Stimulated activated naive CD4-positive, alpha-beta T cell treated with Interleukin-2 at 50 U/mL for 16 hours (primary cell): ENCODE measurements around the gene MYH14.
A peak's percentile ranks its signal among the peaks of the same experiment; 100 is the strongest.
"Not testable (repeated sequence)": the region's sequence is repeated elsewhere in the genome, so short reads cannot be mapped to it uniquely, and the experiment has no call there.

Experiments used
- DNase-seq: peaks from one replicate; lab custom pipeline; 2025; lab: John Stamatoyannopoulos, UW

MYH14 gene

DNA sequence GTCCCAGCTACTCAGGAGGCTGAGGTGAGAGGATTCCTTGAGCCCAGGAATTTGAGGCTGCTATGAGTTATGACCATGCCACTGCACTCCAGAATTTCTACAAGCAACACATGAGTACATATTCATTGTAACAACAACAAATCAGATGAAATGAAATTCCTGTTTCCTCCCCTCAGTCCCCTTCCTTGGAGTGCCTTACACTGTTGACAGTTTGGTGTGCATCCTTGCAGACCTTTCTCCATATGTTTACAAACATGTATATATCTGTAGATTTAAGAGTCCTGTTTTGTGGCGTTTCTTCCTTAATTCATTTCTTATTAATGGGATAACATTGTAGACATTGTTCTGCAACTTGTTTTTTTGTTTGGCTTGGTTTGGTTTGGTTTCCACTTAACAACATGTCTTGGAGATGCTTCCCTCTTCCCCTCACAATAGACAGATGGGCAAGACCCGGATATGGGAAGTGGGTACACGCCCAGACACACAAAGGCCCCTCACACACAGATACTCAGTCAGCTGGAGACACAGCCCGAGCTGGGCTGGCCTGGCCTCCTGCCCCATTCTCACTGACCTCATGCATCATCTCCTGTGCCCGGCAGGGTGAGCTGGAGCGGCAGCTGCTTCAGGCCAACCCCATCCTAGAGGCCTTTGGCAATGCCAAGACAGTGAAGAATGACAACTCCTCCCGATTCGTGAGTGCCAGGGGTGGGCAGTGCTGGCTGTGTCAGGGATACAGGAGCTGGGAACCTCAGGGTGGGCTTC lies 21.7 kb downstream of the MYH14 start:
- no peak for DNase-seq

DNA sequence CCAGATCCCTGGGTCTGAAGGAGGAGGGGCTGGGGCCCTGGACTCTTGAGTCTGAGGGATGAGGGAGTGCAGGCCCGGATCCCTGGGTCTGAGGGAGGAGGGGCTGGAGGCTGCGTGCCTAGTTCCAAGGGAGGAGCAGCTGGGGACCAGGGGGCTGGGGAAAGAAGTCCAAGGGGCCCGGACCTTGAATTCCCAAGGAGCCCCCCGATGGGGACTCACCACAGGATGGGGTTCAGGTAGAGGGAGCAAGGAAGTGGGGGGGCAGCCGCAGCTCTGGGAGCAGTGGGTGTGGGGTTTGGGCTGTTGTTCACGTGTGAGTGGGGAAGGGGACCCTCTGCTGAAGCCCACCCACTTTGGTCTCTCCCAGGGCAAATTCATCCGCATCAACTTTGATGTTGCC lies 23.1 kb downstream of the MYH14 start:
- DNase-seq = no peak

DNA sequence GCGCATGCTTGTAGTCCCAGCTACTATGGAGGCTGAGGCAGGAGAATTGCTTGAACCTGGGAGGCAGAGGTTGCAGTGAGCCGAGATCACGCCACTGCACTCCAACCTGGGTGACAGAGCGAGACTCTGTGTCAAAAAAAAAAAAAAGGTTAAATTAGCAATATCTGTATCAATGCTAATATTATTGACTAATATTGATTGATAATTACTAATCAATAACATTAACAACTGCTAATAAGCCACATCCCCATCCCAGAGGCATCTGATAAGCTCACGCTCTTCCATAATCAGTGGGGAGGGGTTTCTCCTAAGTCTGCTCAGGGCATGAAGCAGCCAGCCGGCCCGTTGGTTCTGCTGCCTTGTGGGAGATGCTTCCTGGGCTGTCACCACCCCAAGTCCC lies 24.7 kb downstream of the MYH14 start:
- DNase-seq = not testable (repeated sequence)

DNA sequence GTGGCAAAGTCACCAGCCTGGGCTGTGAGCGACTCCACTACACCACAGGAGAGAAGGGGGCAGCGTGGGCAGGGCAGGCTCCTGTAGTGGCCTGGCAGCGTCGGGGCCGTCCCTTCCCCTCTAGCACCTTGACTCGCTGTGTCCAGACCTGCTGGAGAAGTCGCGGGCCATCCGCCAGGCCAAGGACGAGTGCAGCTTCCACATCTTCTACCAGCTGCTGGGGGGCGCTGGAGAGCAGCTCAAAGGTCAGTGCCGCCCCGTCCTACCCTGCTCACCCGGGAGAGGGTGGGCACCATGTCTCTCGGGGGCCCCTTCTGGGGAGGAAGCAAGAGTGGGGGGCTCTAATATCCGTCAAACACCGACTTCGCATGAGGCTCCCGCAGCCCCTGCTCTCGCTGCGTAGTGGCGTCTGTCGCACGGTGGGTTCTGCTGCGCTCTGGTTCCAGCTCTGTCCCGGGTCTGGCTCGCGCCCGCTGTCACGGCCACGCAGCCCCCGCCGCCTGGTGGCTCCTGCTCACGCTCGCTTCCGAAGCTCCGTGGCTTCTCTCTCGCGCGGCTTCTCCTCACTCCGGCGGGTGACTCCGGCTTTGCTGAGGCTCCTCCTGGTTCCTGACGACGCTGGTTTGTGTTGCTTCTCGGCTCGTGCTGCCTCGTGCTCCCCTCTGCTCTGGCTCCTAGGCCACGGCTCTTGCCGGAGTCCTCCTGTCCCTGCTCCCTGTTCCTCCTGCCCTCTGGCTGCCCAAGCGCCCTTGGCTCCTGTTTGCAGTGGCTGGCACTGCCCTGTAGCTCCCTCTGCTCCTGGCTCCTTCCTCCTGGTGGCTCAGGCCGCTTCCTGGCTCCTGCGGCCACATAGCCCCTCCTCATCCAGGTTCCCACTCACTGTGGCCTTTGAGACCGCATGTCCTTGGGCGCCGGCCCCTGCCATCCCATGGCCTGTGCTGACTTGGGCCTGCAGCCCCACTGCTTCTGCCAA lies 27.2 kb downstream of the MYH14 start:
- DNase-seq = no peak

DNA sequence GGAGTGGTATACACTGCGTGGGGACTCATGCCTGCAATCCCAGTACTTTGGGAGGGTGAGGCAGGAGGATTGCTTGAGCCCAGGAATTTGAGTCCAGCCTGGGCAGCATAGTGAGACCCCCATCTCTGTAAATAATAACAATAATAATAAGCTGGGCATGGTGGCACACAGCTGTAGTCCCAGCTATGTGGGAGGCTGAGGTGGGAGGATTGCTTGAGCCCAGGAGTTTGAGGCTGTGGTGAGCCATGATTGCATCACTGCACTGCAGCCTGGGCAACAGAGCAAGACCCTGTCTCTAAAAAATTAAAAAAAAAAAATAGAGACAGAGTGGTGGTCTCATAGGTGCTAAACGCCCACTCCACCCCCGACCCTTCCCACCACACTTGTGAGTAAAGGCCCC lies 28.0 kb downstream of the MYH14 start:
- DNase-seq = not testable (repeated sequence)

DNA sequence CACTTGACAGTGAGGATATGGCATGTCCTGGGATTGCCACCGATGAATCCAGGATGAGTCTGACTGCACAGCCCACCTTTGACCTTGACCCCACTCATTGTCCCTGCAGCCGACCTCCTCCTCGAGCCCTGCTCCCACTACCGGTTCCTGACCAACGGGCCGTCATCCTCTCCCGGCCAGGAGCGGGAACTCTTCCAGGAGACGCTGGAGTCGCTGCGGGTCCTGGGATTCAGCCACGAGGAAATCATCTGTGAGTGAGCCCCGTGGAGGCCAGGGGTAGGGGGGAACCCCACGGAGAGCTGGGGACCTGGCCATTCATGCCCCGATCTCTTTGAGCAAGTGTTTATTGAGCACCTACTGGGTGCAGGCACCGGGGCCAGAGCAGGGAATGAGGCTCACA lies 28.4 kb downstream of the MYH14 start:
- DNase-seq = no peak

DNA sequence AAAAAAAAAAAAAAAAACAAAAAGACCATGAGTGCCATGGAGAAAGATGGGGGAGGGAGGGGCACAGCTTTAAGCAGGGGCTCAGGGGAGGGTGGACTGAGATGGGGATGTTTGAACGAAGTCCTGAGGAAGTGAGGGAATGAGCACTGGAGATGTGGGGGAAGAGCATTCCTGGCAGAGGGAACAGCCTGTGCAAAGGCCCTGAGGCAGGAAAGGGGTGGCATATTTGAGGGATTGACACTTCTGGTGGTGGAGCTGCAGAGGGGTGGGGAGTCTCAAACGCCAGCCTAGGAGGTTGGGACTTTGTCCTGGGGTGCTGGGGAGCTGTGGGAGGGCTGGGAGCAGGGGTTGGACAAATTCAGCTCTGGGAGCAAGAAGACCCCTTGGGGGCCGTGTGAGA lies 29.2 kb downstream of the MYH14 start:
- DNase-seq = no peak

DNA sequence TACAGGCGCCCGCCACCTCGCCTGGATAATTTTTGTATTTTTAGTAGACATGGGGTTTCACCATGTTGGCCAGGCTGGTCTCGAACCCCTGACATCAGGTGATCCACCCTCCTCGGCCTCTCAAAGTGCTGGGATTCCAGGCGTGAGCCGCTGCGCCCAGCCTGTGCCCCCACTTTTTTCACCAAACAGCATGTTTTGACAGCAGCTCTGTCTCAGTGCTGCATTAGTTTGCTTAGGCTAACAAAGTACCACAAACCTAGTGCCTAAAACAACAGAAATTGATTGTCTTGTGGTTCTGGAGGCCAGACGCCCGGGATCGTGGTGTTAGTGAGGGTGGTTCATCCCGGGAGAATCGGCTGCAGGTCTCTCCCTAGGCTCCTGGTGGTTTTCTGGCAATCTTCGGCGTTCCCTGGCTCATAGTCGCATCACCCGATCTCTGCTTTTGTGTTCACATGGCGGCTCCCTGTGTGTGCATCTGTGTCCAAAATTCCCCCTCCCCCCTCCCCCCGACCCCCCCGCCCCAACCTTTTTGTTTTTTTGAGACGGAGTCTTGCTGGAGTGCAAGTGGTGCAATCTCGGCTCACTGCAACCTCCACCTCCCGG lies 30.0 kb downstream of the MYH14 start:
- no peak for DNase-seq

DNA sequence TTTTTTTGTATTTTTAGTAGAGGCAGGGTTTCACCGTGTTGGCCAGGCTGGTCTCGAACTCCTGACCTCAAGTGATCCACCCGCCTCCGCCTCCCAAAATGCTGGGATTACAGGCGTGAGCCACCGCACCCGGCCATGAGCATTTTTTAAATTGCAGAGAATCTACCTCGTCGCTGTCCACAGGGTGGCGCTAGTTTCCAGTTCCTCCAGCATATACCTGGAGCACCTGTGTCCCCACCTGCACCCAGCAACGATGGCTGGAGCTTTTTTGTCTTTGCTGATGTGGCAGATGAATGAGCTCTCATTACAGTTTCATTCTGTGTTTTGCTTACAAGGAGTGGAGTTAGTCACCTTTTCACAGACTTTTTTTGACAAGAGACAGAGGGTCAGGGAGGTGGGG lies 34.1 kb downstream of the MYH14 start:
- not testable (repeated sequence) for DNase-seq

DNA sequence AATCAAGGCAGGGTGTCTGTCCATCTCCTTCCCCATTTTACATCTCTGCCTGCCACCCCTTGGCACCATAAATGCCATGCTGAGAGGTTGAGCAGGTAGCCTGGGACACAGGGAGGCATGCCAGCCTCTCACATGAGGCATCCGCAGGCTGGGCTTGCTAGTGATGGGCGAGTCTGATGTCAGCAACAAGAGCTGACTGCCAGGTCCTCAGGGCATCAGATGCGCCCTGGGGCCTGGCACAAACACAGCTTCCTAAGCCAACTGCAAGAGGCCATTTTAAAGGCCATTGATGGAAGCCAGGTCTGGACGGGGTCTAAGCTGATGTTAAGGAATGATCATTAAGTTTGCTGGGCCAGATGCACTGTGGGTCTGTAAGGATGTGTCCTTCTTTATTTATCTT lies 34.6 kb downstream of the MYH14 start:
- no peak for DNase-seq

DNA sequence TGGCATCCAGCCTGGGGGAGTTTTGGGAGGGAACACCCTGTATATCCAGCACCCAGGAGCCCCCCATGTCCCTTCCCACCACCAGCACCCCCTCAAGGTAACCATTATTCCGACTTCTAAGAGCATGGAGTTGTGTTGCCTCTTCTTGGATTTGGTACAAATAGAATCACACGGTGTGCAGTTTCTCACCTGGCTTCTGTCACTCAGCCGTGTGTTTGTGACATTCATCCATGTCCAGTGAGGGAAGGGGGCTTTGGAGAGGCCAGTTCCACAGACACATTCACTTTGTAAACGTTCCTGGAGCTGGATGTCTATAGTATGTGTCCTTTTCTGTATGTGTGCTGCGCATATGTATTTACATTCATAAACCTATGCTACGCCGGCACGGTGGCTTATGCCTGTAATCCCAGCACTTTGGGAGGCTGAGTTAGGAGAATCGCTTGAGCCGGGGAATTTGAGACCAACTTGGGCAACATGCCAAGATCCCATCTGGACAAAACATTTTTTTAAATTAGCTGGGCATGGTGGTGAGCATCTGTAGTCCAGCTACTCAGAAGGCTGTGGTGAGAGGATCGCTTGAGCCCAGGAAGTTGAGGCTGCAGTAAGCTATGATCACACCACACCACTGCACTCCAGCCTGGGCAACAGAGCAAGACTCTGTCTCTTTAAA lies 36.6 kb downstream of the MYH14 start:
- no peak for DNase-seq

DNA sequence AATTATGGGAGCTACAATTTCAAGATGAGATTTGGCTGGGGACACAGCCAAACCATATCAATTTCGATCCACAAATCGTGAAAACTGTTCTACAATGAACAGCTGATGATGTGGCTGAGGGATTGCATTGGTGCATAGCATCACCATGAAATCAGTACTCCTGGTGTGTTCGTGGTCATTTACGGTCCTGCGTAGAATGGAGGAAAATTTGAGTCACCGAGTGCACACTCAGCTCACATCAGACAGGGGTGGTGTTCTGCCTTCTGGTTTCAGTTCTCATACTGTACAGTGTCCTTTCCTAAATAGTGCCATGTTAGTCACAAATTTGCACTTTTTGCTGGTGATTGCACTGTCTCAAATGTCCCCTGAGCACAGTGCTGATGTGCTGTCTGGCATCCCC lies 39.2 kb downstream of the MYH14 start:
- DNase-seq = no peak

DNA sequence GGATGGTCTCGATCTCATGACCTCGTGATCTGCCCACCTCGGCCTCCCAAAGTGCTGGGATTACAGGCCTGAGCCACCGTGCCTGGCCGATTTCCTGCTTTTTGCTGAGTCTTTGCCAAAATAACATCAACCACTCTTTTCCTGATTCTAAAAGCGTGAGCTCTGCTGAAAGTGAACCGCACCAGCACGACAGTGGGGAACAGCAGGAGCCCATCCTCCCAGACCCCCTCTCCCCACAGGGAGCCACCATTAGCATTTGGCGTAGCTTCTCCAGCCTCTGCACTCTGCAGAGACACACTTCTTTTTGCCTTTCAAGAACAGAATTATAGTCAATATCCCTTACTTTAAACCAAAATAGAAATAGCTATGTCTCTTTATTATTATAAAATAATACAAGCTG lies 41.3 kb downstream of the MYH14 start:
- DNase-seq = no peak

DNA sequence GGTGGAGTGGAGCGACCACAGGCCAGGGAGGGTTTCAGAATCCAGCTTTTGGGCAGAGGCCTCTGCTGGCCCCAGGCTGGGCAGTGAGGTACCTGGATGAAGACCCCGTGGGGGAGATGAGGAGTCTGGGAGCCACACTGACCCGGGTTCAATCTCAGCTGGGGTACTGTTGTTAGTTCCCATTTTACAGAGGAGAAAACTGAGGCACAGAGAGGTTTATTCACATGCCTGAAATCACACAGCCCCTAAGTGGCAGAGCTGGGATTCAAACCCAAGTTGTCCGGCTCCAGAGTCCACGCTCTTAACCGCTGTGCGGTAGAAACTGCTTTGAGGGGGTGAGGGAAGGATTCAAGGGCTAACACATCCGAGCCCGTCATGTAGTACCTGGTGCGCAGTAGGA lies 45.0 kb downstream of the MYH14 start:
- DNase-seq = no peak

DNA sequence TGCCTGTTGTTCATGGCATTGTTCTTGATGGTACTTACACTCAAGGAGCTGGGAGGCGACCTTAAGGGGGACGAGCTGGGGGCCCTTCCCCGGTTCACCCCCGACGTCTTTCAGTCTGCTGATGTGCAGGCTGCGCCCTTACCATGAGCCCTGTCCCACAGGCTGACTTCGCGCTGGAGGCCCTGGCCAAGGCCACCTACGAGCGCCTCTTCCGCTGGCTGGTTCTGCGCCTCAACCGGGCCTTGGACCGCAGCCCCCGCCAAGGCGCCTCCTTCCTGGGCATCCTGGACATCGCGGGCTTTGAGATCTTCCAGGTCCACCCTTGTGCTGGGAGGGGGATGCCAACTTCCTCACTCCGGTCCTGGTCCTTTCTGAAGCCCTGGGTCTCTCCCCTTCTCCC lies 45.4 kb downstream of the MYH14 start:
- DNase-seq = no peak

DNA sequence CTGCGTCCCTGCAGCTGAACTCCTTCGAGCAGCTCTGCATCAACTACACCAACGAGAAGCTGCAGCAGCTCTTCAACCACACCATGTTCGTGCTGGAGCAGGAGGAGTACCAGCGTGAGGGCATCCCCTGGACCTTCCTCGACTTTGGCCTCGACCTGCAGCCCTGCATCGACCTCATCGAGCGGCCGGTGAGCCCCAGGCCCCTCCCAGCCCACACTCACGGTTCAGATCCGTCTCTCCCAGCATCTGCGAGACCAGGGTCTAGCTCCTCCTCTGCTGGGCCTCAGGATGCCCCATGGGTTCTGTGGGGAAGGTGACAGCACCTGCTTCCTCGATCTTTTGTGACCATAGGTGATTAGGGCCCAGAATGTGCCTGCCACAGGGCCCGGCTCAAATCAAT lies 46.2 kb downstream of the MYH14 start:
- DNase-seq = no peak

DNA sequence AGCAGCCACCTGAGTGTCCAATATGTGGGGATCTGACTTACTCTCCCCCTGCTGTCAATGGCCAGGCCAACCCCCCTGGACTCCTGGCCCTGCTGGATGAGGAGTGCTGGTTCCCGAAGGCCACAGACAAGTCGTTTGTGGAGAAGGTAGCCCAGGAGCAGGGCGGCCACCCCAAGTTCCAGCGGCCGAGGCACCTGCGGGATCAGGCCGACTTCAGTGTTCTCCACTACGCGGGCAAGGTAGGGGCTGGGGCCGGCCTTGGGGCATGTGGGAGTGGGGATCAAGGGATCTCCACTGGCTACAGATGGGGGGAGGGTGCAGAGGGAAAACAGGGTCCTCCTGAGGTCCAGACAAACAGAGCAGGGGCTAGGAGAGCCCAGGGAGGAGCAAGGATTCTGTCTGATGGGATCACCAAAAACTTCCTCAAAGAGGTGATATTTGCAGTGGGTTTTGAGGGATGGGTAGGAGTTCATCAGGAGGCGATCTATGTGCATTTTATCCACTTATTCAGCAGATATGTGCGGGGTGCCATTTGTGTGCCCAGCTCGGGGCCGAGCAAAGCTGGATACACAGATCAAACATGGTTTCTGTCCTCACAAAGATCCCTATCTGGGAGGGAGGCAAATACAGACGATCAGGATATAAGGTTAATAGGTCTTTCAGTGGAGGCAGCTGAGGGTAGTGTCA lies 47.2 kb downstream of the MYH14 start:
- DNase-seq = no peak

DNA sequence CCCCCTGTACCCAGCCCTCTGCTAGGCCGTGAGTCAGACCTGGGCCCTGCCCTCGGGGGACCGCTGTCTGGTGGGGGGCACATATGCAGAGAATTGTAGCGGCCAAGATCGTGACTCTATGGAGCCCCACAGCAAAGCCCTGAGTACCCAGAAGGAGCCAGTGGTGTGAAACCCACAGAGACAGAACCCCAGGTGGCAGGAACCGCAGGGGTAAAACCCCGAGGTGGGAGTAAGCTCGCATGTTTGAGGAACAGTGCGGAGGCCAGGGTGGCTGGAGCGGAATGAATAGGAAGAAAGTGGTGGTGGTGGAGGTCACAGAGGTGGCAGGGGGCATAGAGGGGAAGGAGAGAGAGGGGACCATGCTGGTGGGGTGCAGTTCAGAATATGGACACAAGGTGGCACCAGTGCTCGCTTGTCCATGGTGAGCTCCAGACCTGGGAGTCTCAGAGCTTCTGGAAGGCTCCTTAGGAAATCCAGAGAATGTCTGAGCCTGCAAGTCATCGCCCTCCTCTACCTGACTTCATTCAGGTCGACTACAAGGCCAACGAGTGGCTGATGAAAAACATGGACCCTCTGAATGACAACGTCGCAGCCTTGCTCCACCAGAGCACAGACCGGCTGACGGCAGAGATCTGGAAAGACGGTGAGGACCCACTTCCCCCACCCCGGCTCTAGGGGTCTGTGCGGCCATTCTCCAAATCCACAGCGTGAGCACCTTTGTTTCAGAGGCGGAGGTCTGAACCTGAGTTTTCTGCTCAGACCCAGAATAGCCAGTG lies 48.9 kb downstream of the MYH14 start:
- peak; percentile 17 for DNase-seq

DNA sequence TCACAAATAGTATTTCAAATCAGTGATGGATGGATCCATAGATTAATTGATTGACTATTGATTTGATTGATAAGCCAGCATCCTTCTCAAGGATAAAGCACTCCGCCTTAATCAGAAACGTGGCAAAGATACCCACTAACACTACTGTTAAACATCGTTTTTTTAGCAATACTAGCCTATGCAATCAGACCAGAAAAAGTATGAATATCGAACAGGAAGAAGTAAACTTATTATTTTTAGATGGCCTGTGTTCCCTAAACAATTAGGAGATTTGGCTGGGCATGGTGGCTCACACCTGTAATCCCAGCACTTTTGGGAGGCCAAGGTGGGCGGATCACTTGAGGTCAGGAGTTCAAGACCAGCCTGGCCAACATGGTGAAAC lies 49.5 kb downstream of the MYH14 start:
- DNase-seq = no peak

DNA sequence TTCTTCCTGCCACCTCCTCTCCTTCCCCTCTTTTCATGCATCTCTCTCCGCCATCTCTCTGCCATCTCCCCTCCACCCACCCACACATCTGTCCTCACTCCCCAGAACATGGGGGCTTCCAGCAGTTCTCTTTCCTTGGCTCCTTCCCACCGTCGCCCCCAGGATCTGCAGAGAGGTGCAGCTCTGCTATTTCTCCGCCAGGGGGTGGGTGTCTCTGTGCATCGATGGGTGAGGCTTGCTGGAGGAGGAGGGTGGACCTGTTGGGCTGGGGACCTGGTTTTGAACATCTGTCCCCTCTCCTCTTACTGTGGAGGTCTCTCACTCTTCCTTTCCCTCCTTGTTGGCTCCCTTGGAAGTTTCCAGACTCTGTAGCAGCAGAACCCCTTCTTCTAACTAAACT lies 51.7 kb downstream of the MYH14 start:
- no peak for DNase-seq

DNA sequence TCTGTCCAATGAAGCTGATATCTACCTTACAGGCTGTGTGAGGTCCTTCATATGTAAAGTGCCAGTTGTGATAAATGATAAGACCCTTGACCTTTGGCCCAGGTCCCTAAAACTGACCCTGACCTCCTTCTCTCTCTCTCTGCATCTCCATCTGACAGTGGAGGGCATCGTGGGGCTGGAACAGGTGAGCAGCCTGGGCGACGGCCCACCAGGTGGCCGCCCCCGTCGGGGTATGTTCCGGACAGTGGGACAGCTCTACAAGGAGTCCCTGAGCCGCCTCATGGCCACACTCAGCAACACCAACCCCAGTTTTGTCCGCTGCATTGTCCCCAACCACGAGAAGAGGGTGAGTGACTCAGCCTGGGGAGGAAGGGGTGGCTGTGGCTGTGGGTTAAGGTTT lies 53.7 kb downstream of the MYH14 start:
- no peak for DNase-seq
